HG02642 (cell line): Measurements from ENCODE around the gene GRIK4.

Experiments used
- ATAC-seq: cut with Tn5 transposase; IDR thresholded peaks from one replicate; pipeline ENCODE4 v1.9.1; 2021; ENCODE audit warnings: mild to moderate bottlenecking; ENCODE audit not compliant: unreplicated experiment, poor library complexity

The GRIK4 gene

DNA sequence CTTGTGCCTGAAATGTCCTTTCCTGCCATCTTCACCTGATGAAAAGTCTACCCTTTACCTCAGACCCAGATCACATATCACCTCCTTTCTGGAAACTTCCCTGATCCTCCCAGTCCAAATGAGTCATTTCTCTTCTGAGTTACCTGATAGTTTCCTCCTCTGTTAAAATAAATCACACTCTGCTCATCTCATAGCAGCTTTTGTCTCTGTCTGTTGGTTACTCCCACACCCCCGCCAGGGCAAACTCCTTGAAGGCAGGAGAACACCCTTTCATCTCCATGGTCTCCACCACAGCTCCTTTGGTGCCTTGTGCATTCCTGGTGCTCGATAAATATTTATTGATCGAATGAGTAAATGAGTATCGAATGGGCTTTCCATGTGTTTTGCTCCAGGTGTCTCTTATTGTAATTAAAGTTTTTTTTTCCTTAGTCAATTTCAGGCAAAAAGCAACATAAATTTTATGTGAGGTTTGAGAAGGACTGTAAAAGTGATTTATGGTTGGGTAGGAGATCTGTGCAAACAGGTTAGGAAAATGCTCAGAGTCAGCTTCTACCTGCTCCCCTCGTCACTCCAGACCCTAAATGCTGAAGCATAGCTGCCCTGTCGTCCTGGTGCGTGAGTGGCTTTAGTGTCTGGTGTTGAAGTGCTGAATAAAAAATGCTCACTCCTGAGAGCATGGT is 178.2 kb downstream of the GRIK4 start:
- no peak for ATAC-seq

- ATAC-seq: no peak
Observed at GRCh38 chr11:120690406-120690805, 178.9 kb downstream of the GRIK4 start.

DNA sequence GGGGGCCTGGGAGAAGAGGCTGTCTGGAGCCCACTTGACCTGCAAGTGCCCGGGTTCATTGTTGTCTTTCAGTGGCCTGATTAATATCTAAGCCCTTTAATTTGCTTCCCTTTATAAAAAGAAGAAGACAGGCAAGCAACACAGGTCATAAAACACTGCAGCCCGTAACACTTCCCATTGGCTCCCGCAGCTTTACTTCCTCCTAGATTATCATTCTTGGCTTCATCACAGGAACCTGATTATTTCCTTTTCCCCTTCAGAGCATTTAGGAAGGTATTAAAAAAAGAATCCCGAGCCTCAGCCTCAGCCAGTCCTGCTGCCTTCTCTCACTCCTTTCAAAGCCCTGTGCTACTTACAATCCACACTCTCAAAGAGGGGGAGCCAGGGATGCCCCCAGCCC is 183.2 kb downstream of the GRIK4 start:
- ATAC-seq: no peak

DNA sequence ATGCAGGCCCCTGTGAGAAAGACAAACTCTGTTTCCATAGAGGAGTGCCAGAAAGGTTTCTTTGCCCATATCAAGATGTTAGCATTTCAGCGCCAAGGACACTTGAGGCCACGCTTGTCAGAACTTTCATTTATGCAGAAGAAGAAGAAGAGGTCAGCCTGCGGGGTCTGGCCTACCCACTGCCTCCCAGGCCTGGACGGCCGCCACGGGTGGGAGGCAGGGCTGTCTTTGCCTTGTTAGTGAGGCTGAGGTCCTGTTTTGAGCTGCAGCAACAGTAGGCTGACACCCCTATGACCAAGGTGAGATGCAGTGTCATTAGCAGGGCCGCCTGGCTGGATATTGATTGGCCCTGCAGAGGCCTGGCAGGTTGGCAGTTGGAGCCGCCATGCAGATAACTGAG is 183.9 kb downstream of the GRIK4 start:
- ATAC-seq: no peak

GRCh38 chr11:120695939-120696338 is 184.4 kb downstream of the GRIK4 start:
- ATAC-seq: no peak

DNA sequence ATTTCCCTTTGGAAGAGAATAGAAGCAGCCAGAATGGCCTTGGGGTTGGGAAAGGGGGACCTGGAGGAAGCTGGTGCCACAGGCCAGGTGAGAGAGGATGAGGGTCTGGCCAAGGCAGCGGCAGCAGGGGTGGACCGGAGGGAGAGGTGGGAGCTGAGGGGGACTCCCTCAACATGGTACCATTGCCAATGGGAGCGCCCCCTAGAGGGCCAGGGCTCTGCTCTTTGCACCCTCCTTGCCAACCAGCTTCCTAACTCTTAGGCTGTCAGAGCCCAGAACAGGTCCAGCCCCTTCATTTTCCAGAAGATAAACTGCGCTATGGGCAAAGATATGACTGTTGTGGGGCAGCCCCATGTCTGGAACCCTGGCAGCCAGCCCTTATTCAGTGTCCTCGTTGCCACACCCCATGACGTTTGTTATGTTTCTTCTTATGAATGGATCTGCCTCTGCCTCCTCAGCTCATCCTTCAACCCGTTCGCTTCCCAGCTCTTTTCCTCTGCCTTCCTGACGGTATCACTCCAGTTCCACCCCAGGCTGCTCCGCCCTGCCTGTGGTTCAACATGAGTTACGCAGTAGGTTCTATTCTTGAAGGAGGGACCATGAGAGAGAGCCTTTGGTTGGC is 185.2 kb downstream of the GRIK4 start:
- no peak for ATAC-seq

- ATAC-seq: no peak
Observed at GRCh38 chr11:120698918-120699317, 187.4 kb downstream of the GRIK4 start.

DNA sequence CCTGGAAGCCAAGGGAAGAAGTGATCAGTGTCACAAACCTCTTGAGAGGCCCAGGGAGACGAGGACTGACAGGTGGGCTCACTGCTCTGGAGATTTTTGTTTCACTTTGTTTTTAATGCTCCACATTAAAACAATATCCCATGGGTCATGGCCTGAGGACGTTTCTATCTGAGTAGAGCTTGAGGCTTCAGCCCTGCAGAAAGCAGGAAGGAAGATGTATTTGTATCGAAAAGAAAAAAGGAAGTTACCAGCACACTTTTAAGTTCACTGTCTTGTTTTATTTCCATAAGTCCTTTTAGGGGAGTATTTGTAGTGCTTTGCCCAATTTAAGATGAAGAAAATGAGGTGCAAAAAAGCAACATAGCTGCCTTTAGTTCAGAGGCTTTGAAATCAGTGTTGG is 191.1 kb downstream of the GRIK4 start:
- no peak for ATAC-seq

DNA sequence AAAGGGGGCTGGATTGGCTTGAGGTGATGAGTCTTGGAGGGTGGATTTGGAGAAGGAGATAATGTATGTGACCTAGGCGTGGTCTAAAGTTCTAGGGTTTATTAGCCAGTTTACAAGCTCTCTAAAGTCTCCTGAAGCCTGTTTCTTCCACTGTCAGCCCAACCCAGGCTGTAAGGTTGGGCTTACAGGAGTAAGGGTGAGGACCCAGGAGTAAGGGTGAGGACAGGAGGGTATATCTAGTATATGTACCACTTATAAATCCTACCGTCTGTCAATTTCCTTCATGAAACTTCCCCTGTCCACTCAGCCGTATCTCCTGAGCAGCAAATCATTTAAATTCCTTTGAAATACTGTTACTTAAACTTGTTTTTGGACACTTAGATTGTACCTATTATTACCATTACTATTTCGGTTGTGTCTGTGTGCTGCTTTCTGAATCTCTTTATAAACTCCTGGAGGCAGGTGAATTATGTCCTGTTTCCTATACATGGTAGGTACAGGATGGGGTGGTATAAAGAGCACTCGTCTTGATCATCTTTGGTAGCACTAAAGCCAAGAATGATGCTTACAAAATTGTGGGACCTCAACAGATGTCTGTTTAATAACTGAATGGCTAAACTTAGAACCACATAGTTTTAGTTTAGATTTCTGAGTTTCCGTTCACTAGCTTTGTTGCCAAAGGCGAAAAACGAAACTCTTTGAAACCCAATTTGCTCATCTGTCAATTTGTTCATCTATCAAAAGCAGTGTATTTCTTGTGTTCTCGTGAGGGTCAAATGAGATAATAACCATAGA is 192.0 kb downstream of the GRIK4 start:
- peak; percentile 62 for ATAC-seq

- ATAC-seq: peak; percentile 16
Observed at GRCh38 chr11:120704256-120704750, 192.8 kb downstream of the GRIK4 start.

GRCh38 chr11:120706257-120706656 is 194.7 kb downstream of the GRIK4 start:
- ATAC-seq: no peak

DNA sequence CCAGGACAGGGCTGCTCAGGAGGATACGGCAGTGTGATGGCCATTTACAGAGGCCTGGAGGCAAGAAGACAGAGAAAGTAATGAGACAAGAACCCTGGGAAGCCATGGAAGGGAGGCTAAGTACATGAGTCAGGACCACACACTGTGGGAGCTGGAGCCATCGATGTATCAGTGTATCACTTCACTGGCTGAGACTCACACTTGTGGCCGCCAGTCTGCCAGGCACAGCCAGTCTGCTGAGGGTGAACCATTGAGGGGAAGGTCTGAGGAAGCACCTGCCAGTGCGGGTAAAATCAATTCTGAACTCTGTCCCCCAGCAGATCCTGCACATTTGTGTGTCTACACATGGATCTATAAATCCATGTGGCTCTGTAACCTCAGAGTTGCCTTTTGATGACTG is 195.6 kb downstream of the GRIK4 start:
- no peak for ATAC-seq

- ATAC-seq: no peak
Observed at GRCh38 chr11:120707663-120708062, 196.1 kb downstream of the GRIK4 start.

GRCh38 chr11:120708511-120709183 is 197.1 kb downstream of the GRIK4 start:
- no peak for ATAC-seq

DNA sequence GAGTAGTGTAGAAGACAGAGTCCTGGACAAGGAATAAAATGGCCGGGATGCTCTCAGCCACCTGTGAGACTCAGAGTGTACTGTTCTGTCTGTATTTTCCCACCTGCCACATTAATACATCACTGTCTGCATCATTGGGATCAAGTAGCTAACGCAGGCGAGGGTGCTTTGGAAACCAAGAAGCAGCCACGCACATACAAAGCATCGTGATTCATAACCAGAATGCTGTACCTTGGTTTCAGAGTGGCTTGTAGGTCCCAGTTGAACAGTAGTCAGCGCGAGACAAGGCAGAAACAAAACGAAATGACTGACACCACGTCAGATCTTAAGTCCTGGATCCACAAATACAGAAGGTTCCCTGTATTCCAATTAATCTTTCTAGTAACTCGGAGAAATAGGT is 198.3 kb downstream of the GRIK4 start:
- ATAC-seq: peak; percentile 61

DNA sequence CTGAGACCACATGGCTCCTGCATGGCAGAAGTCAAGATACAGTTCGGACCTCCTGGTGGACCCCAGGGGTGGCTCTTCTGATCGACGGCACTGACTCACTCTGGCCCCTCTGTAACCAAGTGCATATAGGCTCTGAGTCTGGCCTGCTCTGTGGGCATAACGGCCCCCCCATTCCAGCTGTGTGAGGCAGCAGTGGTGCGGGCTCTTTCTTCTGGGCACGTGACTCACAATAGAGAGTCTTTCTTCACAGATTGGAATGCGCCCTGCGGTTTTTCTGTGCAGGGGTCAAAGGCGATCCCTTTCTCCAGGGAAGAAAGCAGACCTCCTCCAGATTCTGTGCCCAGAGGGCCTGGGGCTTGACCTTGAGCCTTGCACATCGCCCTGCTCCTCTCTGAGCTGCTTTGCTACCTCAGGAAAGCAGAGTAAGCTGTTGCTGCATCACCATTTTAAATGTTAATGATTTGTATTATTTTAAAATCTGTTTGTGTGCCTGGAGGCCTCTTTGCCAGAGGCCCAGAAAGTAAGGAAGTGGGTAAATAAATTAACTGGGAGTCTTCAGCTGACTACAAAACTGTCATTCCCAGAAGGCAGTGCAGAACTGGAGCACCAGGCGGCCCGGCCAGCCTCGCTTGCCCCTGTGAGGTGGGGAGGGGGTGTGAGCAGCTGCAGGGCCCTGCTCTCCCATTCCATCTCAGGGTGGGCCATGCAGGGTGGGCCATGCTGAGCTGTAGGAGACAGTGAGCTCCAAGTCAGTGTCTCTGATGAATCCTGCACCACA is 199.0 kb downstream of the GRIK4 start:
- ATAC-seq: no peak

DNA sequence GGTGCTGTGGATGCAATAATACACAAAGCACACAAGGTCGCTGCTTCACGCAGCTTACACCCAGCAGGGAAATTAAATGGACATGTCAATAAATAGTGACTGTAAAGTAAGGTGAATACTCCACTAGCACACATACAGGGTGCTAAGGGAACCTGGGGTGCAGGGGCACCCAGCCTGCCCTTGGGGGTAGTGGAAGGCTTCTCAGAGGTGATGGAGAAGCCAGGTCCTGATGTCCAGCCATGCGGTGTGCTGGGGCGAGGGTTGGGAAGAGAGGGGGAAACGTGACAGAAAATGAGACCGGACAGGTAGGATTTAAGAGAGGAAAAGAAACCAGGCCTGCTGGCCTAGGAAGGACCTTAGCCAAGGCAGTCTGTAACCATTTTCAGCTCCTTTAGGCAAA is 200.5 kb downstream of the GRIK4 start:
- no peak for ATAC-seq

- no peak for ATAC-seq
Observed at GRCh38 chr11:120712881-120713280, 201.3 kb downstream of the GRIK4 start.

GRCh38 chr11:120713296-120713695 is 201.7 kb downstream of the GRIK4 start:
- ATAC-seq: no peak

DNA sequence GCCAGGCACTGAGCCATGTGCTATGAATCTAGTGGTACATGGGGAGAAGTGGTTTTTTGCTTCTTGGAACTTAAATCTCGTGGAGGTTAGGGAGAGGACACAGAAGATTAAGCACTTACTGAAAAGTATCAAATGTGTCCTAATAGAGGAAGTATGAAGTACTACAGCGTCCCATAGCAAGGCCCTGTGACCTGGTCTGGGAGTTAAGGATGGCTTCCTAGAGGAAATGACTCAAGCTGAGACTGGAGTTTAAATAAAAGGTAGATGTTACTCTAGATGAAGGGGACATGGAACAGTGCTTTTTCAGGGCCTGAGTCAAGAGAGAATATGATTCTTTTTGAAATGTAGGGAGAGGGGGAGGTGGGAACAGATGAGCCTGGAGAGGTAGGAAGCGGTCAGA is 202.9 kb downstream of the GRIK4 start:
- ATAC-seq: no peak
